Hepatocyte (in vitro differentiated cells): ENCODE measurements around the gene OPCML. TPM values are rescaled to one million over a fixed set of nuclear protein-coding genes. Genes with fewer than 3 reads are reported as not detected.

Source experiments
- DNase-seq: peaks from one replicate; pipeline ENCODE4 v3.0.0-alpha.2; 2016; ENCODE audit warnings: low spot score
- H2AFZ ChIP-seq: fragments of 200-600 bp; sonication (generic); 2 replicates; pipeline ENCODE4 v1.6.0; 2016; ENCODE audit warnings: antibody characterized with exemption, mild to moderate bottlenecking
- H3K27ac ChIP-seq: fragments of 200-600 bp; sonication (generic); 2 replicates; pipeline ENCODE4 v1.5.1; 2016; ENCODE audit warnings: mild to moderate bottlenecking
- H3K27me3 ChIP-seq: fragments of 200-600 bp; sonication (generic); 2 replicates; pipeline ENCODE4 v1.6.1; 2016
- H3K36me3 ChIP-seq: fragments of 200-600 bp; sonication (generic); replicated peaks from 2 replicates; pipeline ENCODE4 v1.5.1; 2016; ENCODE audit warnings: low read depth; ENCODE audit not compliant: insufficient read depth
- H3K4me1 ChIP-seq: fragments of 200-600 bp; sonication (generic); 2 replicates; pipeline ENCODE4 v1.5.1; 2016; ENCODE audit warnings: mild to moderate bottlenecking, moderate library complexity; ENCODE audit not compliant: insufficient read depth
- H3K4me2 ChIP-seq: fragments of 200-600 bp; sonication (generic); 2 replicates; pipeline ENCODE4 v1.6.0; 2016
- H3K4me3 ChIP-seq: fragments of 200-600 bp; sonication (generic); 2 replicates; pipeline ENCODE4 v1.5.1; 2016; ENCODE audit warnings: mild to moderate bottlenecking
- H3K79me2 ChIP-seq: fragments of 200-600 bp; sonication (generic); 2 replicates; pipeline ENCODE4 v1.6.0; 2017; ENCODE audit warnings: mild to moderate bottlenecking
- H3K9me2 ChIP-seq: fragments of 200-600 bp; sonication (generic); replicated peaks from 2 replicates; pipeline ENCODE4 v1.6.0; 2017; ENCODE audit warnings: mild to moderate bottlenecking; ENCODE audit not compliant: insufficient read depth
- H3K9me3 ChIP-seq: fragments of 200-600 bp; sonication (generic); 2 replicates; pipeline ENCODE4 v1.5.1; 2016; ENCODE audit warnings: low read depth, mild to moderate bottlenecking
- H4K20me1 ChIP-seq: fragments of 200-600 bp; sonication (generic); 2 replicates; pipeline ENCODE4 v1.6.0; 2016; ENCODE audit warnings: mild to moderate bottlenecking; ENCODE audit not compliant: insufficient read depth, poor library complexity, severe bottlenecking
- CTCF ChIP-seq: fragments of 200-600 bp; sonication (generic); IDR thresholded peaks from 2 replicates; pipeline ENCODE4 v1.5.1; 2016; ENCODE audit warnings: antibody characterized with exemption, mild to moderate bottlenecking; ENCODE audit not compliant: poor library complexity
- EZH2 ChIP-seq: fragments of 200-600 bp; sonication (generic); IDR thresholded peaks from 2 replicates; pipeline ENCODE4 v1.6.1; 2016; ENCODE audit warnings: antibody characterized with exemption, mild to moderate bottlenecking, borderline replicate concordance
- EZH2phosphoT487 ChIP-seq: fragments of 200-600 bp; sonication (generic); IDR thresholded peaks from one replicate; pipeline ENCODE4 v1.6.1; 2018; ENCODE audit warnings: antibody characterized with exemption, mild to moderate bottlenecking, low read depth, moderate library complexity; ENCODE audit not compliant: unreplicated experiment, severe bottlenecking
- WGBS: methylation state at CpG from one replicate; pipeline ENCODE4 v1.1.6; 2016; ENCODE audit warnings: low lambda C conversion rate; ENCODE audit errors: missing lambda C conversion rate; 5-methylcytosine and 5-hydroxymethylcytosine counted together
- polyA plus RNA-seq: library from polyadenylated mRNA; unstranded; fragments of >200 nt; fragmentation: Nextera tagmentation; extraction: Ambion mirVana; gene quantifications from 2 replicates; pipeline ENCODE4 v1.2.1, GENCODE V29; 2016
- total RNA-seq: library from RNA; depleted of rRNA; stranded (reverse); fragments of >200 nt; gene quantifications from 2 replicates; pipeline ENCODE4 v1.2.3, GENCODE V29; 2014

The OPCML gene
- total and polyA plus RNA-seq, 2 experiments from 2014 or later: 0.37 to 0.98 TPM

GRCh38 chr11:133408402-133408801, 123.9 kb downstream of the OPCML start:
- Histone ChIP-seq H3K36me3 (no peaks in the 10 kb centered on the region), H3K4me1 (no peaks in the 10 kb centered on the region), H3K9me2 (no peaks in the 10 kb centered on the region), H2AFZ (no peak overlapping the region), H3K27ac (no peak overlapping the region), H3K9me3 (no peaks in the 10 kb centered on the region), H3K79me2 (no peaks in the 10 kb centered on the region), H3K27me3 (no peaks in the 10 kb centered on the region), H4K20me1 (no peaks in the 10 kb centered on the region), H3K4me3 (no peak overlapping the region), H3K4me2 (no peak overlapping the region)
- 89% methylated on average over 3 of the region's 3 CpGs for WGBS
- no peak for DNase-seq
- TF ChIP-seq EZH2 (no peak), CTCF (no peak), EZH2phosphoT487 (no peak)

- no peak for DNase-seq
- no peak overlapping the region for H3K4me2 ChIP-seq
- WGBS: 89% methylated on average over 4 of the region's 4 CpGs
These were observed 125.8 kb downstream of the OPCML start for GRCh38 chr11:133406489-133406888.

GRCh38 chr11:133403900-133404299, 128.4 kb downstream of the OPCML start:
- H3K27me3 ChIP-seq: no peaks in the 10 kb centered on the region
- H3K9me3 ChIP-seq: no peaks in the 10 kb centered on the region
- DNase-seq: no peak
- no peaks in the 10 kb centered on the region for H3K9me2 ChIP-seq
- WGBS: 90% methylated on average over 6 of the region's 6 CpGs
- H3K79me2 ChIP-seq: no peaks in the 10 kb centered on the region
- H4K20me1 ChIP-seq: no peaks in the 10 kb centered on the region
- no peaks in the 10 kb centered on the region for H3K36me3 ChIP-seq
- H2AFZ ChIP-seq: no peak overlapping the region
- H3K4me1 ChIP-seq: no peaks in the 10 kb centered on the region
- no peak overlapping the region for H3K4me3 ChIP-seq
- no peak overlapping the region for H3K27ac ChIP-seq
- TF ChIP-seq EZH2 (no peak), CTCF (peak; percentile 14), EZH2phosphoT487 (no peak)
- no peak overlapping the region for H3K4me2 ChIP-seq

More at GRCh38 chr11:133406489-133406888, 125.8 kb downstream of the OPCML start:
- no peaks in the 10 kb centered on the region for H3K9me2 ChIP-seq
- H3K4me1 ChIP-seq: no peaks in the 10 kb centered on the region
- H3K4me3 ChIP-seq: no peak overlapping the region
- no peak overlapping the region for H2AFZ ChIP-seq
- no peaks in the 10 kb centered on the region for H3K36me3 ChIP-seq
- TF ChIP-seq EZH2: no peak
- no peak for TF ChIP-seq CTCF
- TF ChIP-seq EZH2phosphoT487: no peak
- H3K27ac ChIP-seq: no peak overlapping the region
- no peaks in the 10 kb centered on the region for H4K20me1 ChIP-seq
- no peaks in the 10 kb centered on the region for H3K9me3 ChIP-seq
- no peaks in the 10 kb centered on the region for H3K27me3 ChIP-seq
- no peaks in the 10 kb centered on the region for H3K79me2 ChIP-seq

GRCh38 chr11:133402551-133402950, 129.8 kb downstream of the OPCML start:
- DNase-seq: no peak
- H2AFZ ChIP-seq: no peak overlapping the region
- no peak overlapping the region for H3K4me2 ChIP-seq
- H3K4me3 ChIP-seq: no peak overlapping the region
- H3K79me2 ChIP-seq: no peaks in the 10 kb centered on the region
- no peak overlapping the region for H3K27ac ChIP-seq
- H3K36me3 ChIP-seq: no peaks in the 10 kb centered on the region
- 94% methylated on average over 4 of the region's 4 CpGs for WGBS
- H3K4me1 ChIP-seq: no peaks in the 10 kb centered on the region
- no peaks in the 10 kb centered on the region for H4K20me1 ChIP-seq
- TF ChIP-seq EZH2phosphoT487 (no peak), EZH2 (no peak)
- H3K27me3 ChIP-seq: no peaks in the 10 kb centered on the region
- H3K9me3 ChIP-seq: no peaks in the 10 kb centered on the region
- no peaks in the 10 kb centered on the region for H3K9me2 ChIP-seq
